IMR-90 (cell line): ENCODE measurements around the gene GPR161. TPM values are rescaled to one million over a fixed set of nuclear protein-coding genes. Genes with fewer than 3 reads are reported as not detected.

Experiments
- ATAC-seq: fragments of 200-7000 bp; cut with Tn5 transposase; 2 replicates; pipeline ENCODE4 v1.9.1; 2020; ENCODE audit warnings: low read depth, mild to moderate bottlenecking, moderate library complexity
- BruUV-seq: library from RNA; stranded (reverse); fragments of 400-500 nt; replicated peaks from 2 replicates; lab custom pipeline; 2021; lab: Mats Ljungman, UMichigan
- CTCF ChIA-PET: fragments of 300-600 bp; formaldehyde crosslinking; extraction: SDS; loops from one replicate; lab custom pipeline; 2021; ENCODE audit warnings: antibody characterized with exemption; lab: Yijun Ruan, JAX
- POLR2A ChIA-PET: fragments of 300-600 bp; sonication (Branson Sonifier 250); formaldehyde crosslinking; loops from one replicate; lab custom pipeline; 2022; ENCODE audit warnings: antibody characterized with exemption; ENCODE audit not compliant: unreplicated experiment; lab: Charles Lee
- DNase-seq: peaks from one replicate; pipeline ENCODE4 v3.0.0; 2013
- H2AFZ ChIP-seq: replicated peaks from 2 replicates; pipeline ENCODE3; 2013; ENCODE audit warnings: low read length, mild to moderate bottlenecking; ENCODE audit not compliant: poor library complexity
- H2AK5ac ChIP-seq: 2 replicates; pipeline ENCODE4 v1.6.1; 2013; ENCODE audit warnings: low read depth, low read length, inconsistent platforms
- H2AK9ac ChIP-seq: replicated peaks from 2 replicates; pipeline ENCODE3; 2013; ENCODE audit warnings: mild to moderate bottlenecking, low read depth, low read length, moderate library complexity; ENCODE audit not compliant: poor library complexity
- H2BK120ac ChIP-seq: 2 replicates; pipeline ENCODE4 v1.6.1; 2013; ENCODE audit warnings: low read depth, low read length, inconsistent platforms
- H2BK15ac ChIP-seq: 3 replicates; pipeline ENCODE4 v1.6.1; 2013; ENCODE audit warnings: low read depth, low read length, inconsistent platforms
- H2BK20ac ChIP-seq: 2 replicates; pipeline ENCODE4 v1.6.1; 2013; ENCODE audit warnings: low read depth, mild to moderate bottlenecking, inconsistent platforms, low read length, moderate library complexity
- H2BK5ac ChIP-seq: 2 replicates; pipeline ENCODE4 v1.6.1; 2013; ENCODE audit warnings: mild to moderate bottlenecking, low read depth, low read length, inconsistent platforms; ENCODE audit not compliant: poor library complexity, severe bottlenecking
- H3K14ac ChIP-seq: replicated peaks from 2 replicates; pipeline ENCODE4 v1.6.1; 2013; ENCODE audit warnings: low read depth, low read length, inconsistent platforms
- H3K18ac ChIP-seq: 2 replicates; pipeline ENCODE4 v1.6.1; 2013; ENCODE audit warnings: low read depth, low read length, control low read depth
- H3K23ac ChIP-seq: 2 replicates; pipeline ENCODE4 v1.6.1; 2013; ENCODE audit warnings: low read depth, low read length, inconsistent platforms
- H3K27ac ChIP-seq: 2 replicates; pipeline ENCODE4 v1.5.1; 2013; ENCODE audit warnings: mild to moderate bottlenecking, control low read depth, low read length; ENCODE audit not compliant: insufficient read depth
- H3K27me3 ChIP-seq: 2 replicates; pipeline ENCODE4 v1.6.1; 2013; ENCODE audit warnings: low read length; ENCODE audit not compliant: control insufficient read depth, insufficient read depth
- H3K36me3 ChIP-seq: 2 replicates; pipeline ENCODE4 v1.6.1; 2013; ENCODE audit warnings: low read length, mixed read lengths; ENCODE audit not compliant: control insufficient read depth, insufficient read depth
- H3K4ac ChIP-seq: 2 replicates; pipeline ENCODE4 v1.6.1; 2013; ENCODE audit warnings: low read depth, low read length, inconsistent platforms
- H3K4me1 ChIP-seq: 2 replicates; pipeline ENCODE4 v1.6.1; 2013; ENCODE audit warnings: low read length, mixed read lengths; ENCODE audit not compliant: control insufficient read depth, insufficient read depth
- H3K4me2 ChIP-seq: 2 replicates; pipeline ENCODE4 v1.6.1; 2013; ENCODE audit warnings: low read depth, mild to moderate bottlenecking, control low read depth, low read length, moderate library complexity
- H3K4me3 ChIP-seq: 2 replicates; pipeline ENCODE4 v1.5.1; 2013; ENCODE audit warnings: low read depth, mild to moderate bottlenecking, control low read depth, low read length, moderate library complexity; ENCODE audit not compliant: insufficient read depth
- H3K56ac ChIP-seq: 2 replicates; pipeline ENCODE4 v1.6.1; 2013; ENCODE audit warnings: low read length, inconsistent platforms; ENCODE audit not compliant: insufficient read depth; ENCODE audit errors: extremely low read depth
- H3K79me1 ChIP-seq, 2 experiments: 2 replicates each; pipeline ENCODE4 v1.6.1; 2013; ENCODE audit warnings: low read length in 2 of 2, inconsistent platforms in 1 of 2, low read depth in 1 of 2
- H3K9ac ChIP-seq: 2 replicates; pipeline ENCODE4 v1.6.1; 2013; ENCODE audit warnings: low read depth, low read length, control low read depth
- H3K9me1 ChIP-seq: 2 replicates; pipeline ENCODE4 v1.6.1; 2013; ENCODE audit warnings: low read length, inconsistent platforms; ENCODE audit not compliant: insufficient read depth
- H3K9me3 ChIP-seq: 2 replicates; pipeline ENCODE4 v1.6.1; 2013; ENCODE audit warnings: low read length; ENCODE audit not compliant: control insufficient read depth, insufficient read depth
- H4K20me1 ChIP-seq: 2 replicates; pipeline ENCODE4 v1.6.1; 2013; ENCODE audit warnings: low read length, inconsistent platforms; ENCODE audit not compliant: insufficient read depth
- H4K5ac ChIP-seq: 2 replicates; pipeline ENCODE4 v1.6.1; 2013; ENCODE audit warnings: mild to moderate bottlenecking, low read depth, low read length, control low read depth
- H4K8ac ChIP-seq, 2 experiments: 2 replicates each; pipeline ENCODE4 v1.6.1; 2013; ENCODE audit warnings: low read depth in 2 of 2, low read length in 2 of 2, control low read depth in 1 of 2, inconsistent platforms in 1 of 2
- H4K91ac ChIP-seq: 2 replicates; pipeline ENCODE4 v1.6.1; 2013; ENCODE audit warnings: low read depth, low read length, inconsistent platforms; ENCODE audit not compliant: insufficient read depth
- BHLHE40 ChIP-seq: fragments of 150-350 bp; IDR thresholded peaks from 2 replicates; pipeline ENCODE4 v1.6.1; 2016; ENCODE audit warnings: mild to moderate bottlenecking, low read depth, low read length
- CHD1 ChIP-seq: IDR thresholded peaks from 2 replicates; pipeline ENCODE4 v1.6.1; 2012; ENCODE audit warnings: low read depth, low read length, improper control_type of control experiment
- MAFK ChIP-seq: IDR thresholded peaks from 2 replicates; pipeline ENCODE4 v1.6.1; 2012; ENCODE audit warnings: low read depth, low read length, improper control_type of control experiment
- MXI1 ChIP-seq: IDR thresholded peaks from 2 replicates; pipeline ENCODE4 v1.6.1; 2012; ENCODE audit warnings: low read depth, mild to moderate bottlenecking, low read length, moderate library complexity, borderline replicate concordance
- NFE2L2 ChIP-seq: fragments of 150-350 bp; IDR thresholded peaks from 2 replicates; pipeline ENCODE4 v1.6.1; 2016; ENCODE audit warnings: low read depth, mild to moderate bottlenecking, low read length
- RCOR1 ChIP-seq: IDR thresholded peaks from 2 replicates; pipeline ENCODE4 v1.6.1; 2012; ENCODE audit warnings: mild to moderate bottlenecking, low read length, improper control_type of control experiment; ENCODE audit not compliant: insufficient replicate concordance
- RFX5 ChIP-seq: IDR thresholded peaks from 2 replicates; pipeline ENCODE4 v1.8.0; 2012; ENCODE audit warnings: low read depth, mild to moderate bottlenecking, low read length, moderate library complexity
- WGBS, 2 experiments: methylation state at CpG; one replicate each; pipeline versions ENCODE4 v1.1.5 to v1.1.7; 2013; ENCODE audit warnings: missing lambda C conversion rate in 2 of 2; ENCODE audit not compliant: insufficient read length in 1 of 2; ENCODE audit errors: extremely low coverage in 2 of 2; 5-methylcytosine and 5-hydroxymethylcytosine counted together
- dilution Hi-C: fragments of 300-500 bp; cut with HindIII; formaldehyde crosslinking; loops from one replicate; pipeline ENCODE4 v1.14.3; 2018; ENCODE audit warnings: low sequenced_read_pairs; ENCODE audit not compliant: unreplicated experiment
- in situ Hi-C: fragments of 300-500 bp; cut with MboI; formaldehyde crosslinking; loops from 3 replicates; pipeline ENCODE4 v1.14.3; 2019; ENCODE audit warnings: low sequenced_read_pairs, inconsistent platforms, mixed read lengths
- intact Hi-C: fragments of 100-400 bp; cut with micrococcal nuclease; formaldehyde crosslinking; loops from 2 replicates; pipeline ENCODE4 v1.10.0; 2022
- polyA plus RNA-seq, 3 experiments: library from polyadenylated mRNA; depleted of rRNA; stranded (reverse); fragments of >200 nt; gene quantifications; 2 replicates each; pipeline ENCODE4 v1.2.3, GENCODE V29; 2012; ENCODE audit warnings: low replicate concordance in 1 of 3
- total RNA-seq: library from RNA; depleted of rRNA; stranded (reverse); fragments of >200 nt; gene quantifications from 2 replicates; pipeline ENCODE4 v1.2.3, GENCODE V29; 2012

Gene GPR161
- total and polyA plus RNA-seq, 2 of the 4 experiments (the other 2 are of a cell fraction), result 12.5 to 13.3 TPM

DNA sequence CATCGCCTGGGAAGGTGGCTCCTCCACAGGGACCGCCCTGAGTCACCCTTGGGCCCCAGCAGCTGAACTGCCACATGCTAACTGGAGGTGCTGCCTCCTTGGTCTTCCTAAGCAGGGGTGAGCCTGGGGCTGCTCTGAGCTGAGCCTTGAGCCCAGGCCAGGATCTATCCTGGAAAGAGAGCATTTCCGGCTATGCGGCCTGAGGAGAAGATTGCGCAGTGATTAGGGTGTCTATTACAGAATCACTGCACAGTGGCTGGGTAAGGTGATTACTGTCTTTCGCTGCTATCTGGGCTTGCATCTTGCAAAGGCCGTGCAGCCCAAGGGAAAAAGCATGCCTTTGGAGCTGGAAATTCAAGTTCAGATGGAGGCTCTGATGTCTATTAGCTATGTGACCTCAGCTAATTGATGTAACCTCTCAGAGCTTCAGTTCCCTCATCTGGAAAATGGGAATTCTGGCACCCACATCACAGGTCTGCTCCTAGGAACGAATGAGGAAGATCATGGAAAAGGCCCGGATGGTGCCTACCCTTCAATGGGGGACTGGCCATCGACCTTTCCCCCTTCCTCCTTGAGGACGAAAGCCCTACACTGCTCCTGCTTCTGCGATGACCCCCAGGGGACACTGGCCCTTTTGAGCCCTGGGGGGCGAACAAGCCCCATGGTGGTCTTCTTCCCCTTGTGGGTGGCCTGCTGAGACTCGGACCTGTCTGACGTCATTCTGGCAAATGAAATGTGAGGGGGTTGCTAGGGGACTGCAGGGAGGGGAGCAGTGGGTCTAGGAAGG, 38.0 kb downstream of the GPR161 start:
- H3K14ac ChIP-seq, result no peak overlapping the region
- no peak overlapping the region for H2AK5ac ChIP-seq
- H3K23ac ChIP-seq, result no peak overlapping the region
- no peak overlapping the region for H2BK120ac ChIP-seq
- ATAC-seq, result no peak
- intact Hi-C loops (no loop called here), in situ Hi-C loops (no loop called here), dilution Hi-C loops (no loop called here)
- H3K9me1 ChIP-seq, result no peaks in the 10 kb centered on the region; the same call in 1 of the 2 replicates
- BruUV-seq, result no TSS peak
- H3K18ac ChIP-seq, result no peak overlapping the region
- no peak overlapping the region for H4K91ac ChIP-seq
- H3K79me1 ChIP-seq, result no peaks in the 10 kb centered on the region; a peak in 1 of 4 replicates
- no peak overlapping the region for H2BK15ac ChIP-seq
- H3K27ac ChIP-seq, result no peak overlapping the region
- H4K8ac ChIP-seq, result no peak overlapping the region
- TF ChIP-seq RCOR1 (no peak), NFE2L2 (no peak), RFX5 (no peak), MXI1 (no peak), MAFK (no peak), BHLHE40 (no peak), CHD1 (no peak)
- no peak overlapping the region for H3K56ac ChIP-seq
- H3K4me1 ChIP-seq, result no peaks in the 10 kb centered on the region
- no peaks in the 10 kb centered on the region for H3K9me3 ChIP-seq
- H3K27me3 ChIP-seq, result no peaks in the 10 kb centered on the region
- no peak for DNase-seq
- H4K5ac ChIP-seq, result no peak overlapping the region
- H3K9ac ChIP-seq, result no peak overlapping the region
- peaks cover 28% of the 10 kb centered on the region for H3K36me3 ChIP-seq
- H2BK5ac ChIP-seq, result no peak overlapping the region
- H2BK20ac ChIP-seq, result no peak overlapping the region
- CTCF ChIA-PET, result interaction anchor here (1.4 kb wide), 1 partner anchor 16 kb away, joined by 3 read pairs; no protein-coding TSS in a partner anchor
- no peak overlapping the region for H2AK9ac ChIP-seq
- WGBS, 2 experiments, result 100% methylated on average over 8 of the region's 15 CpGs; no CpG with 5 or more reads in 1 of the 2 experiments
- no peak overlapping the region for H3K4me3 ChIP-seq
- H3K4me2 ChIP-seq, result no peak overlapping the region
- H4K20me1 ChIP-seq, result no peaks in the 10 kb centered on the region
- POLR2A ChIA-PET, result no interaction called here
- no peak overlapping the region for H3K4ac ChIP-seq
- no peak overlapping the region for H2AFZ ChIP-seq
